ENCODE results near the gene ATP23.

ATP23 gene

GRCh38 chr12:57894399-57895292 is 46.7 kb upstream of the ATP23 start:
- Histone ChIP-seq H2AFZ (ENCODE audit: low read length) (peak overlapping the region; percentile 84), H4K8ac (ENCODE audit: low read depth, low read length) (no peak overlapping the region), H3K27me3 (ENCODE audit: control insufficient read depth in 3 of 3, insufficient read depth in 3 of 3, low read depth in 1 of 3, low read length in 3 of 3) (no peaks in the 10 kb centered on the region), H3K36me3 (replicated peaks in 1 of 2; ENCODE audit: control insufficient read depth in 2 of 2, insufficient read depth in 2 of 2, low read length in 2 of 2) (no peaks in the 10 kb centered on the region), H2BK5ac (ENCODE audit: low read length) (no peak overlapping the region), H3K27ac (replicated peaks; ENCODE audit: low read length) (no peak overlapping the region), H3K4ac (ENCODE audit: low read length) (no peak overlapping the region), H3K9me3 (replicated peaks in 1 of 2; ENCODE audit: control insufficient read depth in 2 of 2, insufficient read depth in 1 of 2, low read depth in 1 of 2, low read length in 2 of 2) (no peaks in the 10 kb centered on the region), H3K79me1 (ENCODE audit: low read depth, low read length) (no peaks in the 10 kb centered on the region), H2BK12ac (ENCODE audit: low read length) (no peak overlapping the region), H2AK5ac (ENCODE audit: low read depth, low read length) (no peak overlapping the region), H3K4me2 (ENCODE audit: insufficient read depth, low read length, poor library complexity, severe bottlenecking) (no peak overlapping the region), H2BK15ac (ENCODE audit: low read length) (no peak overlapping the region), H3K4me1 (ENCODE audit: control insufficient read depth in 2 of 2, insufficient read depth in 1 of 2, low read depth in 1 of 2, low read length in 2 of 2) (peaks cover 24 to 53% of the 10 kb centered on the region in 2 donors), H3K14ac (ENCODE audit: low read length) (no peak overlapping the region), H4K91ac (ENCODE audit: low read depth, low read length, poor library complexity) (no peak overlapping the region), H3K23ac (ENCODE audit: low read depth, low read length, poor library complexity) (no peak overlapping the region), H3K18ac (ENCODE audit: low read length) (no peak overlapping the region), H2BK120ac (ENCODE audit: low read depth, low read length) (no peak overlapping the region), H3K9ac (ENCODE audit: low read depth, low read length, poor library complexity) (no peak overlapping the region), H3K4me3 (ENCODE audit: low read length in 2 of 2) (no peak overlapping the region)
- WGBS, 2 donors (ENCODE audit: extremely low coverage in 2 of 2, insufficient read length in 2 of 2, insufficient replicate concordance in 1 of 2) = no CpG with 5 or more reads among the region's 6 CpGs
- DNase-seq (ENCODE audit: low spot score) = no peak

- no peak overlapping the region for H3K4me2 ChIP-seq (ENCODE audit: insufficient read depth, low read length, poor library complexity, severe bottlenecking)
- no peak overlapping the region for H3K4ac ChIP-seq (ENCODE audit: low read length)
- no peak overlapping the region for H4K8ac ChIP-seq (ENCODE audit: low read depth, low read length)
- H2BK120ac ChIP-seq (ENCODE audit: low read depth, low read length) = no peak overlapping the region
- H3K18ac ChIP-seq (ENCODE audit: low read length) = peak overlapping the region; percentile 20
- H2BK12ac ChIP-seq (ENCODE audit: low read length) = no peak overlapping the region
- no peak overlapping the region for H2AK5ac ChIP-seq (ENCODE audit: low read depth, low read length)
- H3K4me3 ChIP-seq (ENCODE audit: low read length in 2 of 2) = no peak overlapping the region
- H3K14ac ChIP-seq (ENCODE audit: low read length) = no peak overlapping the region
- no peak overlapping the region for H3K23ac ChIP-seq (ENCODE audit: low read depth, low read length, poor library complexity)
- no peak for DNase-seq (ENCODE audit: low spot score)
- no peak overlapping the region for H4K91ac ChIP-seq (ENCODE audit: low read depth, low read length, poor library complexity)
- peak overlapping the region; percentile 11 for H2BK15ac ChIP-seq (ENCODE audit: low read length)
- peak overlapping the region; percentile 85 for H2AFZ ChIP-seq (ENCODE audit: low read length)
- no peaks in the 10 kb centered on the region for H3K79me1 ChIP-seq (ENCODE audit: low read depth, low read length)
- no peak overlapping the region for H3K9ac ChIP-seq (ENCODE audit: low read depth, low read length, poor library complexity)
- no peak overlapping the region for H2BK5ac ChIP-seq (ENCODE audit: low read length)
- H3K4me1 ChIP-seq (ENCODE audit: control insufficient read depth in 2 of 2, insufficient read depth in 1 of 2, low read depth in 1 of 2, low read length in 2 of 2) = peaks cover 24 to 53% of the 10 kb centered on the region in 2 donors
- H3K36me3 ChIP-seq (replicated peaks in 1 of 2; ENCODE audit: control insufficient read depth in 2 of 2, insufficient read depth in 2 of 2, low read length in 2 of 2) = no peaks in the 10 kb centered on the region
- H3K9me3 ChIP-seq (replicated peaks in 1 of 2; ENCODE audit: control insufficient read depth in 2 of 2, insufficient read depth in 1 of 2, low read depth in 1 of 2, low read length in 2 of 2) = no peaks in the 10 kb centered on the region
- H3K27ac ChIP-seq (replicated peaks; ENCODE audit: low read length) = no peak overlapping the region
- no peaks in the 10 kb centered on the region for H3K27me3 ChIP-seq (ENCODE audit: control insufficient read depth in 3 of 3, insufficient read depth in 3 of 3, low read depth in 1 of 3, low read length in 3 of 3)
- no CpG with 5 or more reads among the region's 5 CpGs for WGBS, 2 donors (ENCODE audit: extremely low coverage in 2 of 2, insufficient read length in 2 of 2, insufficient replicate concordance in 1 of 2)
These were observed 45.8 kb upstream of the ATP23 start for GRCh38 chr12:57895389-57896114.

- Histone ChIP-seq H3K18ac (ENCODE audit: low read length) (peak overlapping the region; percentile 95), H2BK12ac (ENCODE audit: low read length) (peak overlapping the region; percentile 92), H2BK15ac (ENCODE audit: low read length) (peak overlapping the region; percentile 11), H3K9me3 (replicated peaks in 1 of 2; ENCODE audit: control insufficient read depth in 2 of 2, insufficient read depth in 1 of 2, low read depth in 1 of 2, low read length in 2 of 2) (no peaks in the 10 kb centered on the region), H3K4me1 (ENCODE audit: control insufficient read depth in 2 of 2, insufficient read depth in 1 of 2, low read depth in 1 of 2, low read length in 2 of 2) (peaks cover 24 to 53% of the 10 kb centered on the region in 2 donors), H3K14ac (ENCODE audit: low read length) (no peak overlapping the region), H3K36me3 (replicated peaks in 1 of 2; ENCODE audit: control insufficient read depth in 2 of 2, insufficient read depth in 2 of 2, low read length in 2 of 2) (no peaks in the 10 kb centered on the region), H3K4me2 (ENCODE audit: insufficient read depth, low read length, poor library complexity, severe bottlenecking) (peak overlapping the region; percentile 77), H3K4me3 (ENCODE audit: low read length in 2 of 2) (no peak overlapping the region), H3K23ac (ENCODE audit: low read depth, low read length, poor library complexity) (no peak overlapping the region), H2AK5ac (ENCODE audit: low read depth, low read length) (peak overlapping the region; percentile 78), H3K9ac (ENCODE audit: low read depth, low read length, poor library complexity) (peak overlapping the region; percentile 18), H2BK120ac (ENCODE audit: low read depth, low read length) (no peak overlapping the region), H2AFZ (ENCODE audit: low read length) (peak overlapping the region; percentile 85), H4K8ac (ENCODE audit: low read depth, low read length) (no peak overlapping the region), H2BK5ac (ENCODE audit: low read length) (no peak overlapping the region), H4K91ac (ENCODE audit: low read depth, low read length, poor library complexity) (no peak overlapping the region), H3K4ac (ENCODE audit: low read length) (peak overlapping the region; percentile 30), H3K79me1 (ENCODE audit: low read depth, low read length) (no peaks in the 10 kb centered on the region), H3K27me3 (ENCODE audit: control insufficient read depth in 3 of 3, insufficient read depth in 3 of 3, low read depth in 1 of 3, low read length in 3 of 3) (no peaks in the 10 kb centered on the region), H3K27ac (replicated peaks; ENCODE audit: low read length) (no peak overlapping the region)
- WGBS, 2 donors (ENCODE audit: extremely low coverage in 2 of 2, insufficient read length in 2 of 2, insufficient replicate concordance in 1 of 2) = no CpG with 5 or more reads among the region's 6 CpGs
- DNase-seq (ENCODE audit: low spot score) = no peak
These were observed 45.3 kb upstream of the ATP23 start for GRCh38 chr12:57896115-57896433.
